HG03097 (cell line): Measurements from ENCODE around the gene PRMT1.
"Not testable (repeated sequence)": the region's sequence is repeated elsewhere in the genome, so short reads cannot be mapped to it uniquely, and the experiment has no call there.

Experiments
- ATAC-seq: cut with Tn5 transposase; IDR thresholded peaks from one replicate; pipeline ENCODE4 v1.9.1; 2021; ENCODE audit not compliant: unreplicated experiment, low FRiP score

PRMT1 gene

DNA sequence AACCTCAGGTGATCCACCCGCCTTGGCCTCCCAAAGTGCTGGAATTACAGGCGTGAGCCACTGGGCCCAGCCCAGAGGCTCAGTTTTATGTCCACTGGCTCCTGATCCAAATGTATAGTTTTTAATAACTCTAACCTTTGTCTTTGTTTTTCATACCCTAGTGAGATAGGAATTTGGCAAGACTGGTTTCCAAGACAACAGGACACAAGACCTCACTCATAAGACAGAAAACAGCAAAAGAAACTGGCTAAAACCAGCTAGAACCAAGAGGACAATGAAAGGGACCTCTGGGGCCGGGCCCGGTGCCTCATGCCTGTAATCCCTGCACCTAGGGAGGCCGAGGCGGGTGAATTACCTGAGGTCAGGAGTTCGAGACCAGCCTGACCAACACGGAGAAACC lies 41.4 kb downstream of the PRMT1 start:
- ATAC-seq, result no peak

DNA sequence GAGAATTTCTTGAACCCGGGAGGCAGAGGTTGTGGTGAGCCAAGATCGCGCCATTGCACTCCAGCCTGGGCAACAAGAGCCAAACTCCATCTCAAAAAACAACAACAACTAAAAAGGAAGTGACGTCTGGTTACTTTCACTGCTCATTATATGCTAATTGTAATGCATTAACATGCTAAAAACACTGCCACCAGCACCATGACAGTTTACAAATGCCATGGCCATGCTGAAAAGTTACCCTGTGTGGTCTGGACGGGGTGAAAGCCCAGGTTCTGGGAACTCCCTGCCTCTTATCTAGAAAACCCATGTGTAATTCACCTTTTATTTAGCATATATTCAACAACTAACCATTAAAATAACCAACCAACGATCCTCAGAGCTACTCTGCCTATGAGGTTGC lies 41.9 kb downstream of the PRMT1 start:
- no peak for ATAC-seq

DNA sequence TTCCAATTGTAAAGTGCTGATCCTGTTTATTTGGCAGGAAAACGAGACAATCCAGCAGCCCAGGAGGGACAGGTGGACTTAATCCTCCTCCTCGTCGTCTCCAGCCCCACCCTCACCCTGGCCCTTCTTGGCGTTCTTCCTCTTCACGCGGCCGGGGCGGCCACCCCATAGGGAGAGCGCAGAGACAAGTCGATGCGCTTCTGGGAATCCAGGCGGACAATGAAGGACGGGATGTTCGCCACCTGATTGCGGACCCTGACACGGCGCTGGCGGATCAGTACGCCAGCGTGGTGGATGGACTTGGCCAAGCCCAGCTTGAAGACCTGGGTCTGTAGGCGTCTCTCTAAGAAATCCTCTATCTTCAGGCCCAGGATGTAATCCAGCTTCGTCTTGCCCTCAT lies 42.3 kb downstream of the PRMT1 start:
- not testable (repeated sequence) for ATAC-seq

DNA sequence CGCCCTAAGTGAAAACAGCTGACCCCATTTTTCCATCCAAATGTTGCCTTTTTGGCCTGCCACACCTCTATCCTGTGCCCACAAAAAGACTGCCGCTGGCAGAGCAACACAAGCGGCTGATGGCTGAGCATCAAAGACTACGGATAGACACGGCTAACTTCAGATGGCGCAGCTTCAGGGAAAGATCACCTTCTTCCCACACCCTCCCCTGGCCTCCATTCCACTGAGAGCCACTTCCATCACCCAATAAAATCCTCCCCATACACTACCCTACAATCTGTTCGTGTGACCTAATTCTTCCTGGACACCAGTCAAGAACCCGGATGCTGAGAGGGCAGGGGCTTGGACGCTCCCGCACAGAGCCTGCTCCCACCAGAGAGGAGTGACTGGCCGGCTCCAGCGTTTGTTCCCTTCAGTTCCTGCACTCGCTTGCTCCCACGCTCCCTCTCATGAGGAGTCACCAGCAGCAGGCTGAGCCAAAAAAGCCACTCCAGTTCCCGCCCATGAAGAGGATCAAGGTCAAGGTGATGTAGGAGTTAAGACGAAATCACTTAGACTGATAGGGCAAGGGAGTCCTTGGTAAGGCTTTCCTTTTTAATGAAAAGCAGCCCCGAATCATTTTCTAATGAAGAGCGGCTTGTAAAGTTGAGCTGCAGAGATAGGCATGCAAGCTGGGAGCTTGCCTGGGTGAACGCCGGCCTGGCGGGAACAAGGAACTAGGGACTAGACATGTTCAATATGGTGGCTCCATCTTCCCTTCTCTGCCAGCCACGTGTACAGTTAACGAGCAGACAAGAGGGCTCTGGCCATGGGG lies 50.4 kb downstream of the PRMT1 start:
- ATAC-seq, result no peak

GRCh38 chr19:49730166-49730565 lies 53.1 kb downstream of the PRMT1 start:
- no peak for ATAC-seq
